ES-I3 (cell line): Measurements from ENCODE around the gene ACOT2.
"Not testable (repeated sequence)": the region's sequence is repeated elsewhere in the genome, so short reads cannot be mapped to it uniquely, and the experiment has no call there.

Experiments used
- H3K36me3 ChIP-seq: 2 replicates; pipeline ENCODE4 v1.6.1; 2013; ENCODE audit warnings: mild to moderate bottlenecking, low read length, control low read depth, moderate library complexity; ENCODE audit not compliant: insufficient read depth
- H3K4me1 ChIP-seq: 2 replicates; pipeline ENCODE4 v1.6.1; 2013; ENCODE audit warnings: mild to moderate bottlenecking, control low read depth, low read length; ENCODE audit not compliant: insufficient read depth
- H3K9ac ChIP-seq: 2 replicates; pipeline ENCODE4 v1.6.1; 2013; ENCODE audit warnings: low read depth, mild to moderate bottlenecking, low read length, moderate library complexity
- H3K9me3 ChIP-seq: 2 replicates; pipeline ENCODE4 v1.6.1; 2013; ENCODE audit warnings: mild to moderate bottlenecking, low read length, moderate library complexity; ENCODE audit not compliant: control insufficient read depth, insufficient read depth

The ACOT2 gene

DNA sequence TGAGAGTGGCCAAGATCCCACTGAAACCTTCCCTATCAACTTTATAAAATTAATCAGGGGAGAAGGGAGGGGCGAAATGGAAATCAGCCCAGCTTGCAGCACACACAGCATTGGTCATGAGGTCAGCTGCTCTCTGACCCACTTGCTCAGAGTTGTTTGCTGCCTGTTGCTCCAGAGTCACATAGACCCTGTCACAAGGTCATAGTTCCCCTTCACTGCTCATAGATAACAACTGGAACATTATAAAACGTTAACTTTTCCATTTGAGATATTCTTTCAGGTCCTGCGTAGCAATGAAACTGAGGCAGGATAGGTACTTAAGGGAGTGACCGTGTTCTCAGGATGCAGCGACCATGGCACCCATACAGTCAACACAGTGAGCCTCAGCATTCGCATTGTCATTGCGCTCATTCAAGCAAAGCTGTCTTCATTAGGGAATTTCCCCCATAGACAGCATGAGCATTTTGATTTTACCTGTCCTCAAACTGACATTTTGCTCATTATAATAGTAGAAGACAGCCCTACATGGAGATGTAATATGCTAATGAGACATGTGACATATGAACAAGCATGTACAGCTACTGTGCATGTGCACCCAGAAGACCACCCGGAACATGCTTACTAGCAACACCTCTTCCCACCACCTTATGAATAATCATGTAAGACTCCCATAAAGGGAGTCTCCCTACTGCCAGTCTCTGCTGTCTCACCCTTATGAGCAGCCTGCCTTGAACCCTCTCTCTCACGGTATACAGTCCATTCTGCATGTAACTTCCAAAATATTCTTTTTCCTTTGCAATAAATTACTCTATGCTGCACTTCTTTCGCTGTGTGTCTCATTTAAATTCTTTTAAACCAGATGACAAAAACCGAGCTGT is 13.3 kb downstream of the ACOT2 start:
- not testable (repeated sequence) for H3K9me3 ChIP-seq, H3K36me3 ChIP-seq, H3K4me1 ChIP-seq, H3K9ac ChIP-seq

DNA sequence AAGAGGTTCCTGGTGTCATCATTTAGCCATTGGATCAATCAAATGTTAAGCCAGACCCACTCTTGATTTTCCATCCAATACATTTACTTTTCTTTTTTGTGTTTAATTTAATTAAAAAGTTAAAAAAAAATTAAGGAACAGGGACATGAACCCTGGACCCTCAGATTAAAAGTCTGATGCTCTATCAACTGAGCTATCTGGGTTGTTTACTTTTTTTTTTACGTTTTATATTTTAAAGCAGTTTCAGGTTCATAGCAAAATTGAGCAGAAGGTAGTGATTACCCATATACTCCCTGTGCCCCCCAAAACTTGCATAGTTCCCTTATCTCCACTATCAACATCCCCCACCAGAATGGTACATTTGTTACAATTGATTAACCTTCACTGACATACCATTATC is 19.7 kb downstream of the ACOT2 start:
- Histone ChIP-seq H3K4me1 (no peaks in the 10 kb centered on the region), H3K9me3 (0 out of 2 replicates have a peak, but pooled peaks cover 5% of the 10 kb centered on the region), H3K36me3 (no peaks in the 10 kb centered on the region), H3K9ac (no peak overlapping the region)

DNA sequence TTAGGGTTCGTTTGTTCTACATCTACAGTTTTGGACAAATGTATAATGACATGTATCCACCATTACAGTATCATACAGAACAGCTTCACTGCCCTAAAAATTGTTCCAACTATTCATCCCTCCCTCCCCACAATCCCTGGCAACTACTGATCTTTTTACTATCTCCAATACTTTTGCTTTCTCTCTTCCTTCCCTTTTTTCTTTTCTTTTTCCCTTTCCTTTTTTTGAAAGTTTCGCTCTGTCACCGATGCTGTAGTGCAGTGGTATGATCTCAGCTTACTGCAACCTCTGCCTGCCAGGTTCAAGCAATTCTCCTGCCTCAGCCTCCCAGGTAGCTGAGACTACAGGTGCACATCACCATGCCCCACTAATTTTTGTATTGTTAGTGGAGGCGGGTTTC is 20.1 kb downstream of the ACOT2 start:
- no peak overlapping the region for H3K9ac ChIP-seq

DNA sequence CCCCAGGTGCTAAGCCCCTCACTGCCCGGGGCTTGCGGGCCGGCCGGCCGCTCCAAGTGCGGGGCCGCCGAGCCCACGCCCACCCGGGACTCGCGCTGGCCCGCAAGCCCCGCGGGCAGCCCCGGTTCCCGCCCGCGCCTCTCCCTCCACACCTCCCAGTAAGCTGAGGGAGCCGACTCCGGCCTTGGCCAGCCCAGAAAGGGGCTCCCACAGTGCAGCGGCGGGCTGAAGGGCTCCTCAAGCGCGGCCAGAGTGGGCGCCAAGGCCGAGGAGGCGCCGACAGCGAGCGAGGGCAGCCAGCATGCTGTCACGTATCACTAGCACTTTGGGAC is 21.6 kb downstream of the ACOT2 start:
- not testable (repeated sequence) for H3K9ac ChIP-seq, H3K36me3 ChIP-seq, H3K4me1 ChIP-seq, H3K9me3 ChIP-seq

More for the DNA sequence above, 20.1 kb downstream of the ACOT2 start:
- H3K36me3 ChIP-seq: no peaks in the 10 kb centered on the region
- no peaks in the 10 kb centered on the region for H3K4me1 ChIP-seq
- 0 out of 2 replicates have a peak, but pooled peaks cover 5% of the 10 kb centered on the region for H3K9me3 ChIP-seq

DNA sequence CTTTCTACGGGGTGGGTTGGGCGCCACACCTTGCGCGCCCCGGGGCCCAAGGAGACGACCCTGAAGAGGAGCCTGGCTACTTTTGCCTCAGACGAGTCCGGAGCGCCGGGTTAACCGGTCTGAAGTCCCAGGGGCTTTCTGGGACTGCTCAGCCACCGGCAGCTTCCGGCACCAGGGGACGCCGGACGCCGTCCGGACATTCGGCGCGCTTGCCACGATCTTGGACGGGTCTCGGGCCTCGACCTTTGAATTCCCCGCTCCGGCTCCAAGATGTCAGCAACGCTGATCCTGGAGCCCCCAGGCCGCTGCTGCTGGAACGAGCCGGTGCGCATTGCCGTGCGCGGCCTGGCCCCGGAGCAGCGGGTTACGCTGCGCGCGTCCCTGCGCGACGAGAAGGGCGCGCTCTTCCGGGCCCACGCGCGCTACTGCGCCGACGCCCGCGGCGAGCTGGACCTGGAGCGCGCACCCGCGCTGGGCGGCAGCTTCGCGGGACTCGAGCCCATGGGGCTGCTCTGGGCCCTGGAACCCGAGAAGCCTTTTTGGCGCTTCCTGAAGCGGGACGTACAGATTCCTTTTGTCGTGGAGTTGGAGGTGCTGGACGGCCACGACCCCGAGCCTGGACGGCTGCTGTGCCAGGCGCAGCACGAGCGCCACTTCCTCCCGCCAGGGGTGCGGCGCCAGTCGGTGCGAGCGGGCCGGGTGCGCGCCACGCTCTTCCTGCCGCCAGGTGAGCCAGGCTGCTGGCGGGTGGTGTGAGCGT is 22.9 kb downstream of the ACOT2 start, which contains the start of gene ACOT4:
Gene ACOT4, plus strand, starts transcription at position 184 of the 760 bp plus-strand sequence. Its CDS starts 87 bp downstream, at position 271.
- Histone ChIP-seq H3K9me3 (0 out of 2 replicates have a peak, but pooled peaks cover 5% of the 10 kb centered on the region), H3K4me1 (no peaks in the 10 kb centered on the region), H3K9ac (peak within 1 kb of the TSS; percentile 73), H3K36me3 (no peaks in the 10 kb centered on the region)

DNA sequence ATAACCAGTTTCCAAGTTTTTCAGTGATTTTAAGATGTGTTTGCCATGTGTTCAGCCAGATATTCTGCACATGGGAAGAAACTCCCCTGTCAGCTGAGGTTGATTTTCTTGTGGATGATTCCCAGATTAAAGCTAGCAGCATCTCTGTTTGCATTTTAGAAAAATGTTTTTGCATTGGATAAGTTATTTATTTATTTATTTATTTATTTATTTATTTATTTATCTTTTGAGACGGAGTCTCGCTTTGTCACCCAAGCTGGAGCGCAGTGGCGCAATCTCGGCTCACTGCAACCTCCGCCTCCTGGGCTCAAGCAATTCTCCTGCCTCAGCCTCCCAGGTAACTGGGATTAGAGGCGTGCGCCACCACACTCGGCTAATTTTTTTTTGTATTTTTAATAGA is 25.5 kb downstream of the ACOT2 start:
- H3K9me3 ChIP-seq: 0 out of 2 replicates have a peak, but pooled peaks cover 5% of the 10 kb centered on the region
- no peaks in the 10 kb centered on the region for H3K36me3 ChIP-seq
- H3K9ac ChIP-seq: no peak overlapping the region
- no peaks in the 10 kb centered on the region for H3K4me1 ChIP-seq

DNA sequence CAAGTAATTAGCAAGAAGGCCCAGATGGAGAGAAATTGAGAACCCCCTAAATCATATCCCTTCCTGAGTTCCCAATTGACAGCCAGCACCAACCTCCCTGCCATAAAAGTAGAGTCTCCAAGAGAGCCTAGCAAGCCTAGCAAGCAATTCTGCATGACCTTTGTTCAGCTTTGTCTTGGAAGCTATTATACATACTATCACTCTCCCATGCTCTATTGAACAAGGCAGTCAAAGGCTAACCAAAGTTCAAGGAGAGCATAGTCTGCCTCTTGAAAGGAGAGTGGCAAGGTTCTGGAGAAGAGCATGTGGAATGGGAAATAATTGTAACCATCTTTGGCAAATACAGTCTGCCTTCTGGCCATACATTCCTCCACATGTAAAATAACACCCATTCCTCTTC is 30.5 kb downstream of the ACOT2 start:
- no peaks in the 10 kb centered on the region for H3K4me1 ChIP-seq
- no peak overlapping the region for H3K9ac ChIP-seq
- no peaks in the 10 kb centered on the region for H3K9me3 ChIP-seq
- H3K36me3 ChIP-seq: no peaks in the 10 kb centered on the region

DNA sequence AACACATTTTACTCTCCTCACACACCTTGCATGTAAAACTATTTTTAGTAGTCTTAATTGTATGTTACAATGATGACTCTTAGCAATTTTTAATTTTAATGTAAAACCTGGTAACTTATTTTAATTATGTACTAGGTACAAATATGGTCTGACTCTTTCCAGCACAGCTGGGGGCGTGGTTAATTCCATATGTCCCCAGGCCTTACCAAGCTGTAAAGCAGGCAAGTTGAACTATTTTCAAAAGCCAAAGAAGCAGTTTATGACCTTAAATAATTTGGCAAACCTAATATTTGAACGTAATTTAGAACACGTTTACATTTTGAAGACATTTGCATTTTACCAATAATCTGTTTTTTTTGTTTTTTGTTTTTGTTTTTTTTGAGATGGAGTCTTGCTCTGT is 34.0 kb downstream of the ACOT2 start:
- no peaks in the 10 kb centered on the region for H3K36me3 ChIP-seq
- H3K9ac ChIP-seq: no peak overlapping the region
- H3K9me3 ChIP-seq: 0 out of 2 replicates have a peak, but pooled peaks cover 2% of the 10 kb centered on the region
- H3K4me1 ChIP-seq: no peaks in the 10 kb centered on the region

DNA sequence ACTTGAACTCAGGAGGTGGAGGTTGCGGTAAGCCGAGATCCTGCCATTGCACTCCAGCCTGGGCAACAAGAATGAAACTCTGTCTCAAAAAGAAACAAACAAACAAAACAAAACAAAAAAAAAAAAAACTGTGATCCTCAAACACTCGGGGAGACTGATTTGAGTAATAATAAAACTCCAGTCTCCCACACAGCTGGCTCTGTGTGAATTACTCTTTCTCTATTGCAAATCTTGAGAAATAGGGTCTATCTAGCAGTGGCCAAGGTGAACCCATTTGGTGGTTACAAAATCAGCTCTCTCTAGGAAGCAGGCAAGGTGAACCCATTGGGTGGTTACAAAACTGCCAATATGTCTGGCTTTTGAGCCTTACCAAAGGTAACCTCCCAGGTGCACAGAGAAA is 37.3 kb downstream of the ACOT2 start:
- H3K9ac ChIP-seq: no peak overlapping the region
- no peaks in the 10 kb centered on the region for H3K36me3 ChIP-seq
- 0 out of 2 replicates have a peak, but pooled peaks cover 2% of the 10 kb centered on the region for H3K9me3 ChIP-seq
- H3K4me1 ChIP-seq: no peaks in the 10 kb centered on the region

DNA sequence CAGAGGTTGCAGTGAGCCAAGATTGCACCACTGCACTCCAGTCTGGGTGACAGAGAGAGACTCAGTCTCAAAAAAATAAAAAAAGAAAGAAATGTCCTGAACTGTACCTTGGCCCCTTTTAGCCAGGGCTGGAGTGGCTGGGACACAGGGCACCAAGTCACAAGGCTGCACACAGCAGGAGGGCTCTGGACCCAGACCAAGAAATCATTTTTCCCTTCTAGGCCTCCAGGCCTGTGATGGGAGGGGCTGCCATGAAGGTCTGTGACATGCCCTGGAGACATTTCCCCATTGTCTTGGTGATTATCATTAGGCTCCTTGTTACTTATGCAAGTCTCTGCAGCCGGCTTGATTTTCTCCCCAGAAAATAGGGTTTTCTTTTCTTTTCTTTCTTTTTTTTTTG is 38.2 kb downstream of the ACOT2 start:
- no peaks in the 10 kb centered on the region for H3K36me3 ChIP-seq
- no peaks in the 10 kb centered on the region for H3K4me1 ChIP-seq
- H3K9me3 ChIP-seq: 0 out of 2 replicates have a peak, but pooled peaks cover 2% of the 10 kb centered on the region
- H3K9ac ChIP-seq: no peak overlapping the region

DNA sequence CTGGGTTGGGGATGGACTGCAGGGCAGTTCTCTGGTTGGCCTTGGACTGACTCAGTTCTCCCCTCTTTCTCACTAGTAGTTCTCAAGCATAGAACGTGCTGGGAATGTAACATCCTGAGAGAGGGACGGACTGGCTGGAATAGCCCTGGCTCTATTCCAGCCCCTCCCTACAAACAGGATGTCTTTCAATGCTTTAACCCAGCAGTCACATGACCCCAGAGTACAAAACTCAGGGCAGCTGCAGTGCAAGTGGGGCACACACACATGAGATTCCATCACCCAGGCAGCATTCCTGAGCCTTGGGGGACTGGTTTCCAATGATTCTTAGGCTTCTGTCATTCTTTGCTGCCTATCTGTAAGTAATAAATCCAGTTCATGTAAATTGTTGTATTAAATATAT is 41.7 kb downstream of the ACOT2 start:
- no peak overlapping the region for H3K9ac ChIP-seq
- H3K4me1 ChIP-seq: no peaks in the 10 kb centered on the region
- H3K36me3 ChIP-seq: no peaks in the 10 kb centered on the region
- H3K9me3 ChIP-seq: 0 out of 2 replicates have a peak, but pooled peaks cover 2% of the 10 kb centered on the region

DNA sequence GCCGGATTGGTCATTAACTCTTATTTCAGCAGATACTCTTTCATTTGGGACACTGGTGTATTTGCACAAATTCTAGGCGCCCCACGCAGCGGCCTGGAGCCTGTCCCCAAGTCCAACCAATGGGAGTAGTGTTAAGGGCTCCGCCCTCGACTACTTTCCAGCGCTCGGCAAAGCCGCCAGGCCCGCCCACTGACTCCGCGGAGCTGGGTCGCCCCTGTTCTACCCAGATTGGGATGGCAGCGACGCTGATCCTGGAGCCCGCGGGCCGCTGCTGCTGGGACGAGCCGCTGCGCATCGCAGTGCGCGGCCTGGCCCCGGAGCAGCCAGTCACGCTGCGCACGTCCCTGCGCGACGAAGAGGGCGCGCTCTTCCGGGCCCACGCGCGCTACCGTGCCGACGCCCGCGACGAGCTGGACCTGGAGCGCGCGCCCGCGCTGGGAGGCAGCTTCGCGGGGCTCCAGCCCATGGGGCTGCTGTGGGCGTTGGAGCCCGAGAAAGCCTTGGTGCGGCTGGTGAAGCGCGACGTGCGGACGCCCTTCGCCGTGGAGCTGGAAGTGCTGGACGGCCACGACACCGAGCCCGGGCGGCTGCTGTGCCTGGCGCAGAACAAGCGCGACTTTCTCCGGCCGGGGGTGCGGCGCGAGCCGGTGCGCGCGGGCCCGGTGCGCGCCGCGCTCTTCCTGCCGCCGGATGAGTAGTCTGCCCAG is 43.5 kb downstream of the ACOT2 start, which contains the start of gene ACOT6:
Gene ACOT6, plus strand, starts transcription at position 179 of the 707 bp plus-strand sequence. Its CDS starts 55 bp downstream, at position 234.
- Histone ChIP-seq H3K36me3 (no peaks in the 10 kb centered on the region), H3K9ac (peak within 1 kb of the TSS; percentile 87)

DNA sequence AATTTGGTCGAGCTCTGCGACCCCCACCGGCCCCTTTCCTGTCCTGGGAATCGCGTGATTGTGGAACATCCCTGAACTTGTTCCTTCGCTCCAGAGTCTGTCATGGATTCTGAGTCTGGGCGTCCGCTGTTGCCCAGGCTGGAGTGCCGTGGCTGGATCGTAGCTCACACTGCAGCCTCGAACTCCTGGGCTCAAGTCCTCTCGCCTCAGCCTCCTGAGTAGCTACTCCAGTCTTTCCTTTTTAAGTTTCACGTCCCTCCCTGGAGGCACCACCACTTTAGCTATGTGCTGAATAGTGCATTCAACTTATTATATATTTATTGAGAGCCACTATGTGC is 44.0 kb downstream of the ACOT2 start:
- Histone ChIP-seq H3K36me3 (no peaks in the 10 kb centered on the region), H3K4me1 (no peaks in the 10 kb centered on the region), H3K9me3 (no peaks in the 10 kb centered on the region), H3K9ac (peak overlapping the region; percentile 87)

More for the DNA sequence above, 43.5 kb downstream of the ACOT2 start, which contains the start of gene ACOT6:
- Histone ChIP-seq H3K9me3 (no peaks in the 10 kb centered on the region), H3K4me1 (no peaks in the 10 kb centered on the region)

DNA sequence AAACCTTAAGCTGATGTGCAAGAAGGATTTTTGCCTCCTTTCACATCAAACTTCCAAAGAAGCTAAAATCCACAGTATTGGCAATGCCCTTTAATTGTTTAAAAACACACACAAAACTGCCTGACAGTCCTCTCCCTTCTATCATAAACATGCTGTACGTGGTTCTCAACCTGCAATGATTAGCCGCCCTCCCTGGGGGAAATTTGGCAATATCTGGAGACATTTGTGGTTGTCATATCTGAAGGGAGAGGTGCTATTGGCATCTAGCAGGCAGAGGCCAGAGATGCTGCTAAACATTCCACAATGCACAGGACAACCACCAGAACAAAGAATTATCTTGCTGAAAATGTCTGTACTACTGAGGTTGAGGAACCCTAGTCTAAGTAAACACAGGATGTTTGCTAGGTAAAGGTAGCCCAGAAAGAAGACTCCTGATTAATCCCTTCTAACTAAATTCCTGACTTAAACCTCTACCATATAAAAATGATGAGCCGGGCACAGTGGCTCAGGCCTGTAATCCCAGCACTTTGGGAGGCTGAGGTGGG is 44.5 kb downstream of the ACOT2 start:
- no peak overlapping the region for H3K9ac ChIP-seq
- no peaks in the 10 kb centered on the region for H3K4me1 ChIP-seq
- H3K36me3 ChIP-seq: no peaks in the 10 kb centered on the region
- H3K9me3 ChIP-seq: no peaks in the 10 kb centered on the region
